Retinal pigment epithelial cell (primary cell): ENCODE data around the gene METRN.
A peak's percentile ranks its signal among the peaks of the same experiment; 100 is the strongest.

Experiments used
- DNase-seq: peaks from one replicate; pipeline ENCODE4 v3.0.0-alpha.2; 2010; ENCODE audit warnings: low read depth
- H3K4me3 ChIP-seq: 2 replicates; pipeline ENCODE4 v1.5.1; 2011; ENCODE audit warnings: mild to moderate bottlenecking, low read length, control low read depth, moderate library complexity
- CTCF ChIP-seq: conservative IDR thresholded peaks from 2 replicates; pipeline ENCODE4 v1.5.1; 2011; ENCODE audit warnings: low read depth, low read length, control low read depth, inconsistent platforms

The METRN gene

GRCh38 chr16:733382-734207, 18.7 kb downstream of the METRN start:
- DNase-seq = no peak
- H3K4me3 ChIP-seq = no peak overlapping the region
- peak; percentile 55 for TF ChIP-seq CTCF

- no peak overlapping the region for H3K4me3 ChIP-seq
Measured at GRCh38 chr16:734208-734980, 19.5 kb downstream of the METRN start.

GRCh38 chr16:734981-735881, 20.3 kb downstream of the METRN start:
- no peak for TF ChIP-seq CTCF

More at GRCh38 chr16:734208-734980, 19.5 kb downstream of the METRN start:
- no peak for DNase-seq
- TF ChIP-seq CTCF = no peak

GRCh38 chr16:735982-736453, 21.1 kb downstream of the METRN start:
- H3K4me3 ChIP-seq = no peak overlapping the region
- DNase-seq = no peak
- no peak for TF ChIP-seq CTCF

More at GRCh38 chr16:734981-735881, 20.3 kb downstream of the METRN start:
- H3K4me3 ChIP-seq = no peak overlapping the region
- no peak for DNase-seq

- TF ChIP-seq CTCF = no peak
- no peak overlapping the region for H3K4me3 ChIP-seq
- no peak for DNase-seq
Measured at GRCh38 chr16:736936-737481, 22.1 kb downstream of the METRN start.
